ENCODE measurements around the gene NXPE3. TPM values are rescaled to one million over a fixed set of nuclear protein-coding genes. Genes with fewer than 3 reads are reported as not detected.

Gene NXPE3
- total and polyA plus RNA-seq, 2 of the 8 experiments (the other 6 are each of a cell fraction or from before 2014, with no cell fraction given) = 10.9 to 22.7 TPM

DNA sequence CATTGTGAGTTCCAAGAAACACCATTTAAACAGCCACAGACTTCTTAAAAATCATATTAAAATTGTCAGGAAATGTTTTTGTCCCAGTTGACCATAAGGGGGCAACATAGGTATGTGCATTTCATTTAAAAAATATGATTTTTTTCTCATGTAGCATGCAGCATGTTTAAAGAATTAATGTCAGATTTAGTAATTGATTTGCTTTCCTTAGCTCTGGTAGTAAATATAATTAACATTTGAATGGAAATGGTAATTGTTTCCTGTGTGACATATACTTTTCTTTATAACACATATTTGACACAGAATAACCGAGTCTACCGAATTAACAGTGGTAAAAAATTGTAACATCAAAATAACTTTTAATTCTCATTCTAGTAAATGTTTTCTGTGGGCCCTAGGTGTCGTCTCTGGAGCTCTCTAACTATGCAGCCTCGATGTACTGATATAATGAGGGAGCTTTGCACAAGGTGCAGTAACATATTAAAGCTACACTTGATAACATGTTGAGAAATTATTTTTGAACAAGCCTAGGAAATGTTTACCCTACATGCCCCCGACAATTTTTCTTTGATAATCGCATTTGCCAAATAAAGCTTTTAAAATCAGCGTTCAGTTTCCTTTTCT lies 34.9 kb downstream of the NXPE3 start:
- Histone ChIP-seq H4K8ac (ENCODE audit: extremely low read depth, insufficient read depth, low read length) (no peak overlapping the region), H4K5ac (ENCODE audit: insufficient read length, low read depth, low read length) (no peak overlapping the region), H3K4me3 (ENCODE audit: extremely low read depth in 1 of 4, insufficient read depth in 2 of 4, low read depth in 3 of 4, low read length in 4 of 4) (no peak overlapping the region), H2AFZ (ENCODE audit: low read length) (no peak overlapping the region), H3K36me3 (ENCODE audit: control insufficient read depth in 2 of 4, insufficient read depth in 4 of 4, low read length in 3 of 4) (peaks cover 0 to 5% (median 0%) of the 10 kb centered on the region in 4 experiments; a peak in 1 of 8 replicates), H3K9ac (replicated peaks in 1 of 4; ENCODE audit: extremely low read depth in 1 of 4, low read depth in 3 of 4, low read length in 3 of 4) (no peak overlapping the region), H3K4me2 (ENCODE audit: insufficient read depth in 1 of 2, low read depth in 2 of 2, low read length in 2 of 2) (no peak overlapping the region), H3K4ac (replicated peaks; ENCODE audit: insufficient read length, low read depth, low read length) (no peak overlapping the region), H3K9me3 (ENCODE audit: insufficient read depth in 2 of 2, low read depth in 1 of 2, low read length in 1 of 2) (no peaks in the 10 kb centered on the region), H2BK5ac (ENCODE audit: low read depth, low read length) (no peak overlapping the region), H2BK15ac (ENCODE audit: low read length) (no peak overlapping the region), H3K27me3 (replicated peaks in 1 of 4; ENCODE audit: control insufficient read depth in 3 of 4, extremely low read depth in 1 of 4, insufficient read depth in 3 of 4, low read length in 3 of 4) (no peaks in the 10 kb centered on the region), H3K27ac (ENCODE audit: low read depth, low read length) (no peak overlapping the region), H3K23ac (ENCODE audit: insufficient read length) (no peak overlapping the region), H4K20me1 (replicated peaks in 1 of 2; ENCODE audit: control insufficient read depth in 1 of 2, insufficient read depth in 2 of 2, low read length in 2 of 2) (no peaks in the 10 kb centered on the region), H3K79me1 (ENCODE audit: low read depth, low read length) (no peaks in the 10 kb centered on the region; the same call in 1 of the 2 replicates), H2AK5ac (ENCODE audit: low read depth, low read length) (no peak overlapping the region), H2BK120ac (replicated peaks; ENCODE audit: low read depth, low read length) (no peak overlapping the region), H3K14ac (ENCODE audit: insufficient read length) (no peak overlapping the region), H3K56ac (replicated peaks; ENCODE audit: insufficient read length, low read depth, low read length) (no peak overlapping the region), H2BK20ac (ENCODE audit: low read length) (no peak overlapping the region), H2BK12ac (ENCODE audit: low read depth, low read length) (no peak overlapping the region), H3K79me2 (ENCODE audit: control insufficient read depth in 1 of 2, insufficient read depth in 2 of 2, low read length in 2 of 2) (no peaks in the 10 kb centered on the region), H3K4me1 (replicated peaks in 1 of 4; ENCODE audit: control insufficient read depth in 3 of 4, insufficient read depth in 4 of 4, low read length in 3 of 4) (no peaks in the 10 kb centered on the region), H3K18ac (ENCODE audit: extremely low read depth, low read length) (no peak overlapping the region), H3K23me2 (ENCODE audit: low read depth, low read length) (no peaks in the 10 kb centered on the region), H4K91ac (replicated peaks; ENCODE audit: insufficient read length, low read length) (no peak overlapping the region)
- DNase-seq (ENCODE audit: low read depth in 1 of 2, low spot score in 2 of 2) = no peak
- WGBS, 2 experiments (ENCODE audit: extremely low coverage in 1 of 2, insufficient coverage in 1 of 2, insufficient read length in 1 of 2, insufficient replicate concordance in 2 of 2, low coverage in 1 of 2, low lambda C conversion rate in 2 of 2, missing lambda C conversion rate in 1 of 2) = 89% methylated on average over 7 of the region's 7 CpGs; no CpG with 5 or more reads in 1 of the 2 experiments
- no peak for FAIRE-seq
- ChIA-PET POLR2A (ENCODE audit: partially characterized antibody) (interaction anchor here (1.0 to 2.6 kb wide), 2 partner anchors 14 to 35 kb away, joined by 5 to 14 read pairs; partner anchors contain the start of gene NFKBIZ), CTCF (ENCODE audit: partially characterized antibody) (interaction anchor here (0.7 to 8.8 kb wide), 26 partner anchors 10 to 656 kb away, joined by 3 to 174 read pairs (median 4); partner anchors contain the start of gene NFKBIZ)
- no peak for TF ChIP-seq TBP (IDR thresholded peaks at IDR 0.05; ENCODE audit: low read depth, low read length)
- peak; percentile 57 to 65 for TF ChIP-seq RAD21 (IDR thresholded peaks at IDR 0.05 in 1 of 2, conservative IDR thresholded peaks at IDR 0.05 in 1 of 2; ENCODE audit: low read depth in 2 of 2, low read length in 2 of 2)
- TF ChIP-seq, protein P1, sequence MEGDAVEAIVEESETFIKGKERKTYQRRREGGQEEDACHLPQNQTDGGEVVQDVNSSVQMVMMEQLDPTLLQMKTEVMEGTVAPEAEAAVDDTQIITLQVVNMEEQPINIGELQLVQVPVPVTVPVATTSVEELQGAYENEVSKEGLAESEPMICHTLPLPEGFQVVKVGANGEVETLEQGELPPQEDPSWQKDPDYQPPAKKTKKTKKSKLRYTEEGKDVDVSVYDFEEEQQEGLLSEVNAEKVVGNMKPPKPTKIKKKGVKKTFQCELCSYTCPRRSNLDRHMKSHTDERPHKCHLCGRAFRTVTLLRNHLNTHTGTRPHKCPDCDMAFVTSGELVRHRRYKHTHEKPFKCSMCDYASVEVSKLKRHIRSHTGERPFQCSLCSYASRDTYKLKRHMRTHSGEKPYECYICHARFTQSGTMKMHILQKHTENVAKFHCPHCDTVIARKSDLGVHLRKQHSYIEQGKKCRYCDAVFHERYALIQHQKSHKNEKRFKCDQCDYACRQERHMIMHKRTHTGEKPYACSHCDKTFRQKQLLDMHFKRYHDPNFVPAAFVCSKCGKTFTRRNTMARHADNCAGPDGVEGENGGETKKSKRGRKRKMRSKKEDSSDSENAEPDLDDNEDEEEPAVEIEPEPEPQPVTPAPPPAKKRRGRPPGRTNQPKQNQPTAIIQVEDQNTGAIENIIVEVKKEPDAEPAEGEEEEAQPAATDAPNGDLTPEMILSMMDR (IDR thresholded peaks at IDR 0.05; ENCODE audit: control extremely low read depth in 1 of 3, insufficient read depth in 1 of 3, low read depth in 1 of 3, low read length in 3 of 3) = peak in 2 of 3 experiments; percentile 7 to 34; a peak in 2 of 4 replicates
- no peak for TF ChIP-seq SP2 (IDR thresholded peaks at IDR 0.05; ENCODE audit: low read length)
- no peak for TF ChIP-seq RXRA (IDR thresholded peaks at IDR 0.05; ENCODE audit: insufficient read depth, low read depth, low read length)
- TF ChIP-seq NANOG (IDR thresholded peaks at IDR 0.05; ENCODE audit: insufficient read depth, low read depth, low read length, poor library complexity, severe bottlenecking) = no peak
- no peak for TF ChIP-seq TAF1 (IDR thresholded peaks at IDR 0.05; ENCODE audit: low read depth, low read length)
- TF ChIP-seq RFX5 (IDR thresholded peaks at IDR 0.05; ENCODE audit: borderline replicate concordance, low read depth, low read length) = no peak
- TF ChIP-seq POLR2AphosphoS5 (IDR thresholded peaks at IDR 0.05; ENCODE audit: low read depth, low read length) = no peak
